HEK293 (cell line): Measurements from ENCODE around the gene PRKAR2B.

Experiments used
- CTCF ChIA-PET: fragments of 350-600 bp; formaldehyde crosslinking; extraction: SDS; loops from one replicate; lab custom pipeline; 2021; ENCODE audit warnings: antibody characterized with exemption; lab: Yijun Ruan, JAX
- POLR2A ChIA-PET: fragments of 300-600 bp; formaldehyde crosslinking; extraction: SDS; loops from one replicate; lab custom pipeline; 2020; ENCODE audit warnings: antibody characterized with exemption, inconsistent platforms; lab: Yijun Ruan, JAX
- H3K27ac ChIP-seq: fragments of 200-500 bp; sonication (Bioruptor generic); 2 replicates; pipeline ENCODE4 v1.5.1; 2014; ENCODE audit warnings: low read depth, low read length, control low read depth, inconsistent platforms; ENCODE audit errors: extremely low read depth
- H3K36me3 ChIP-seq, 2 experiments: fragments of 200-500 bp in 1 of 2; sonication (Bioruptor generic) in 1 of 2; 1 replicate in 1 of 2; 2 replicates in 1 of 2; pipeline ENCODE4 v1.5.1; 2014 to 2017; ENCODE audit warnings: inconsistent platforms in 2 of 2, low read length in 2 of 2; ENCODE audit not compliant: control insufficient read depth in 2 of 2, insufficient read depth in 1 of 2
- H3K4me1 ChIP-seq: fragments of 200-500 bp; sonication (Bioruptor generic); 2 replicates; pipeline ENCODE4 v1.5.1; 2014; ENCODE audit warnings: mild to moderate bottlenecking, low read length, inconsistent platforms; ENCODE audit not compliant: control insufficient read depth, insufficient read depth
- H3K4me3 ChIP-seq: 2 replicates; pipeline ENCODE4 v1.5.1; 2011; ENCODE audit warnings: low read depth, mild to moderate bottlenecking, control low read depth, low read length, moderate library complexity
- H3K9me3 ChIP-seq: fragments of 200-500 bp; sonication (Bioruptor generic); 2 replicates; pipeline ENCODE4 v1.5.1; 2014; ENCODE audit warnings: low read depth, low read length, inconsistent platforms; ENCODE audit not compliant: control insufficient read depth, insufficient read depth
- GLIS2 ChIP-seq: fragments of 450-650 bp; formaldehyde crosslinking; IDR thresholded peaks from 2 replicates; pipeline ENCODE4 v1.5.1; 2016; ENCODE audit warnings: missing biosample characterization, missing genetic modification characterization
- HIC1 ChIP-seq: fragments of 450-650 bp; formaldehyde crosslinking; IDR thresholded peaks from 2 replicates; pipeline ENCODE4 v1.5.1; 2016; ENCODE audit warnings: missing biosample characterization, missing genetic modification characterization
- KLF1 ChIP-seq: fragments of 450-650 bp; formaldehyde crosslinking; IDR thresholded peaks from 2 replicates; pipeline ENCODE4 v1.5.1; 2016; ENCODE audit warnings: missing biosample characterization, missing genetic modification characterization
- KLF16 ChIP-seq: fragments of 450-650 bp; formaldehyde crosslinking; IDR thresholded peaks from 2 replicates; pipeline ENCODE4 v1.5.1; 2017; ENCODE audit warnings: missing biosample characterization, missing genetic modification characterization
- OVOL3 ChIP-seq: fragments of 450-650 bp; formaldehyde crosslinking; IDR thresholded peaks from 2 replicates; pipeline ENCODE4 v1.5.1; 2016; ENCODE audit warnings: missing biosample characterization, missing genetic modification characterization
- PRDM6 ChIP-seq: fragments of 450-650 bp; formaldehyde crosslinking; IDR thresholded peaks from 2 replicates; pipeline ENCODE4 v1.5.1; 2017; ENCODE audit warnings: missing biosample characterization, missing genetic modification characterization
- REPIN1 ChIP-seq: fragments of 450-650 bp; formaldehyde crosslinking; IDR thresholded peaks from 2 replicates; pipeline ENCODE4 v1.5.1; 2017; ENCODE audit warnings: missing biosample characterization, missing genetic modification characterization, low read depth
- SP7 ChIP-seq: fragments of 450-650 bp; formaldehyde crosslinking; IDR thresholded peaks from 2 replicates; pipeline ENCODE4 v1.5.1; 2016; ENCODE audit warnings: missing biosample characterization, missing genetic modification characterization
- ZBTB44 ChIP-seq: fragments of 450-650 bp; IDR thresholded peaks from 2 replicates; pipeline ENCODE4 v1.5.1; 2018; ENCODE audit warnings: missing biosample characterization, mild to moderate bottlenecking, missing genetic modification characterization
- ZBTB48 ChIP-seq: fragments of 450-650 bp; formaldehyde crosslinking; IDR thresholded peaks from 2 replicates; pipeline ENCODE4 v1.5.1; 2016; ENCODE audit warnings: missing biosample characterization, missing genetic modification characterization
- ZBTB8A ChIP-seq: fragments of 450-650 bp; formaldehyde crosslinking; IDR thresholded peaks from 2 replicates; pipeline ENCODE4 v1.5.1; 2016; ENCODE audit warnings: missing biosample characterization, missing genetic modification characterization
- ZFP41 ChIP-seq: fragments of 450-650 bp; formaldehyde crosslinking; IDR thresholded peaks from 2 replicates; pipeline ENCODE4 v1.5.1; 2016; ENCODE audit warnings: missing biosample characterization, missing genetic modification characterization, borderline replicate concordance
- ZNF140 ChIP-seq: fragments of 450-650 bp; formaldehyde crosslinking; IDR thresholded peaks from 2 replicates; pipeline ENCODE4 v1.5.1; 2016; ENCODE audit warnings: missing biosample characterization, missing genetic modification characterization
- ZNF146 ChIP-seq: fragments of 450-650 bp; formaldehyde crosslinking; IDR thresholded peaks from 2 replicates; pipeline ENCODE4 v1.5.1; 2016; ENCODE audit warnings: missing biosample characterization, missing genetic modification characterization
- ZNF157 ChIP-seq: fragments of 450-650 bp; formaldehyde crosslinking; IDR thresholded peaks from 2 replicates; pipeline ENCODE4 v1.5.1; 2016; ENCODE audit warnings: missing biosample characterization, missing genetic modification characterization
- ZNF266 ChIP-seq: fragments of 450-650 bp; formaldehyde crosslinking; IDR thresholded peaks from 2 replicates; pipeline ENCODE4 v1.5.1; 2016; ENCODE audit warnings: missing biosample characterization, missing genetic modification characterization, low read depth
- ZNF292 ChIP-seq: fragments of 450-650 bp; formaldehyde crosslinking; IDR thresholded peaks from 2 replicates; pipeline ENCODE4 v1.5.1; 2016; ENCODE audit warnings: low read depth, missing biosample characterization, missing genetic modification characterization, borderline replicate concordance
- ZNF391 ChIP-seq: fragments of 450-650 bp; formaldehyde crosslinking; IDR thresholded peaks from 2 replicates; pipeline ENCODE4 v1.5.1; 2016; ENCODE audit warnings: low read depth, missing biosample characterization, missing genetic modification characterization, borderline replicate concordance
- ZNF416 ChIP-seq: fragments of 450-650 bp; formaldehyde crosslinking; IDR thresholded peaks from 2 replicates; pipeline ENCODE4 v1.5.1; 2016; ENCODE audit warnings: missing biosample characterization, missing genetic modification characterization
- ZNF488 ChIP-seq: fragments of 450-650 bp; formaldehyde crosslinking; IDR thresholded peaks from 2 replicates; pipeline ENCODE4 v1.5.1; 2016; ENCODE audit warnings: missing biosample characterization, missing genetic modification characterization
- ZNF529 ChIP-seq: fragments of 450-650 bp; formaldehyde crosslinking; IDR thresholded peaks from 2 replicates; pipeline ENCODE4 v1.5.1; 2017; ENCODE audit warnings: missing genetic modification characterization, missing biosample characterization; ENCODE audit not compliant: insufficient replicate concordance
- ZNF571 ChIP-seq: fragments of 450-650 bp; formaldehyde crosslinking; IDR thresholded peaks from 2 replicates; pipeline ENCODE4 v1.5.0; 2017; ENCODE audit warnings: missing biosample characterization, missing genetic modification characterization
- ZNF626 ChIP-seq: fragments of 450-650 bp; sonication (Bioruptor Pico); formaldehyde crosslinking; IDR thresholded peaks from 2 replicates; pipeline ENCODE4 v1.5.1; 2018; ENCODE audit warnings: missing biosample characterization, missing genetic modification characterization, inconsistent platforms
- ZNF660 ChIP-seq: fragments of 450-650 bp; IDR thresholded peaks from 2 replicates; pipeline ENCODE4 v1.5.1; 2018; ENCODE audit warnings: missing biosample characterization, mild to moderate bottlenecking, missing genetic modification characterization
- ZNF664 ChIP-seq: fragments of 450-650 bp; formaldehyde crosslinking; IDR thresholded peaks from 2 replicates; pipeline ENCODE4 v1.5.1; 2016; ENCODE audit warnings: missing biosample characterization, missing genetic modification characterization
- ZNF692 ChIP-seq: fragments of 450-650 bp; formaldehyde crosslinking; IDR thresholded peaks from 2 replicates; pipeline ENCODE4 v1.5.1; 2016; ENCODE audit warnings: missing biosample characterization, missing genetic modification characterization
- ZSCAN23 ChIP-seq: fragments of 450-650 bp; formaldehyde crosslinking; IDR thresholded peaks from 2 replicates; pipeline ENCODE4 v1.5.1; 2016; ENCODE audit warnings: missing biosample characterization, missing genetic modification characterization
- ZSCAN30 ChIP-seq: fragments of 450-650 bp; IDR thresholded peaks from 2 replicates; pipeline ENCODE4 v1.5.1; 2018; ENCODE audit warnings: missing biosample characterization, mild to moderate bottlenecking, missing genetic modification characterization, moderate library complexity
- ZSCAN5A ChIP-seq: fragments of 450-650 bp; formaldehyde crosslinking; IDR thresholded peaks from 2 replicates; pipeline ENCODE4 v1.5.1; 2016; ENCODE audit warnings: missing biosample characterization, missing genetic modification characterization

PRKAR2B gene

GRCh38 chr7:107045980-107046379 lies 1.5 kb downstream of the PRKAR2B start:
- ChIA-PET CTCF (interaction anchor here (0.6 to 1.1 kb wide), 4 partner anchors 37 to 851 kb away, joined by 3 to 4 read pairs (median 3); no protein-coding TSS in a partner anchor), POLR2A (interaction anchor here (0.6 to 0.7 kb wide), 2 partner anchors 119 to 123 kb away, joined by 3 to 4 read pairs; partner anchors contain the start of gene HBP1)
- peaks cover 4% of the 10 kb centered on the region; the same call in 1 of the 2 replicates for H3K4me1 ChIP-seq
- H3K36me3 ChIP-seq: no peaks in the 10 kb centered on the region
- no peaks in the 10 kb centered on the region for H3K9me3 ChIP-seq
- H3K4me3 ChIP-seq: peak overlapping the region; percentile 88
- H3K27ac ChIP-seq: no peak overlapping the region
- TF ChIP-seq ZNF416 (tag by site-specific recombination): no peak
- TF ChIP-seq ZFP41 (tag by site-specific recombination): no peak
- no peak for TF ChIP-seq ZNF391 (tag by site-specific recombination)
- no peak for TF ChIP-seq OVOL3 (tag by site-specific recombination)
- TF ChIP-seq REPIN1: no peak
- TF ChIP-seq ZNF660 (tag by site-specific recombination): 0 out of 2 replicates have a peak, but pooled peaks have one; percentile 11
- no peak for TF ChIP-seq ZNF529
- TF ChIP-seq ZSCAN23 (tag by site-specific recombination): no peak
- peak; percentile 39; the same call in 1 of the 2 replicates for TF ChIP-seq ZSCAN30 (tag by site-specific recombination)
- TF ChIP-seq ZNF146 (tag by site-specific recombination): no peak
- TF ChIP-seq ZNF266: no peak
- peak; percentile 90 for TF ChIP-seq KLF1 (tag by site-specific recombination)
- no peak for TF ChIP-seq ZNF292 (tag by site-specific recombination)
- TF ChIP-seq KLF16: peak; percentile 32; the same call in 1 of the 2 replicates
- peak; percentile 100 for TF ChIP-seq ZBTB44
- no peak for TF ChIP-seq ZNF140 (tag by site-specific recombination)
- no peak for TF ChIP-seq ZNF692 (tag by site-specific recombination)
- TF ChIP-seq ZBTB8A (tag by site-specific recombination): peak; percentile 49; the same call in 1 of the 2 replicates
- no peak for TF ChIP-seq HIC1 (tag by site-specific recombination)
- no peak for TF ChIP-seq ZNF664 (tag by site-specific recombination)
- peak; percentile 94 for TF ChIP-seq PRDM6 (tag by site-specific recombination)
- TF ChIP-seq ZNF488: peak; percentile 45; the same call in 1 of the 2 replicates
- TF ChIP-seq SP7 (tag by site-specific recombination): peak; percentile 15; the same call in 1 of the 2 replicates
- TF ChIP-seq ZNF626 (tag by site-specific recombination): no peak
- peak; percentile 57; the same call in 1 of the 2 replicates for TF ChIP-seq ZBTB48 (tag by site-specific recombination)
- no peak for TF ChIP-seq ZSCAN5A (tag by site-specific recombination)
- TF ChIP-seq ZNF157 (tag by site-specific recombination): no peak
- TF ChIP-seq ZNF571 (tag by site-specific recombination): no peak
- TF ChIP-seq GLIS2: no peak
